ENCODE results near the gene OSBPL3.

GRCh38 chr7:24829787-24830186, 150.2 kb downstream of the OSBPL3 start:
- TF ChIP-seq USF1 (IDR thresholded peaks at IDR 0.05) = no peak
- no peak for TF ChIP-seq ZBTB7A (IDR thresholded peaks at IDR 0.05; ENCODE audit: low read depth)
- TF ChIP-seq TAF1 (IDR thresholded peaks at IDR 0.05; ENCODE audit: low read depth) = no peak
- TF ChIP-seq MAX (IDR thresholded peaks at IDR 0.05) = no peak
- no peak for TF ChIP-seq EP300 (IDR thresholded peaks at IDR 0.05; ENCODE audit: borderline replicate concordance)
- no peak for TF ChIP-seq REST (IDR thresholded peaks at IDR 0.05; ENCODE audit: low read depth)
- TF ChIP-seq TCF12 (IDR thresholded peaks at IDR 0.05; ENCODE audit: low read depth) = no peak
- no peak for TF ChIP-seq FOXM1 (IDR thresholded peaks at IDR 0.05; ENCODE audit: borderline replicate concordance, low read depth)
- TF ChIP-seq EGR1 (IDR thresholded peaks at IDR 0.05) = no peak
- no peak for TF ChIP-seq CREB1 (IDR thresholded peaks at IDR 0.05; ENCODE audit: low read depth)
- no peak for TF ChIP-seq RAD21 (IDR thresholded peaks at IDR 0.05; ENCODE audit: low read depth)
- TF ChIP-seq TEAD4 (IDR thresholded peaks at IDR 0.05) = no peak
- no peak for TF ChIP-seq NFIC (IDR thresholded peaks at IDR 0.05)
